NCI-H146 treated with DMSO at 0.1 percent for 48 hours (cell line): ENCODE measurements around the gene CYP26B1.

ENCODE experiments used
- DNase-seq: peaks from one replicate; lab custom pipeline; 2025; ENCODE audit not compliant: unreplicated experiment; lab: John Stamatoyannopoulos, UW

The CYP26B1 gene

DNA sequence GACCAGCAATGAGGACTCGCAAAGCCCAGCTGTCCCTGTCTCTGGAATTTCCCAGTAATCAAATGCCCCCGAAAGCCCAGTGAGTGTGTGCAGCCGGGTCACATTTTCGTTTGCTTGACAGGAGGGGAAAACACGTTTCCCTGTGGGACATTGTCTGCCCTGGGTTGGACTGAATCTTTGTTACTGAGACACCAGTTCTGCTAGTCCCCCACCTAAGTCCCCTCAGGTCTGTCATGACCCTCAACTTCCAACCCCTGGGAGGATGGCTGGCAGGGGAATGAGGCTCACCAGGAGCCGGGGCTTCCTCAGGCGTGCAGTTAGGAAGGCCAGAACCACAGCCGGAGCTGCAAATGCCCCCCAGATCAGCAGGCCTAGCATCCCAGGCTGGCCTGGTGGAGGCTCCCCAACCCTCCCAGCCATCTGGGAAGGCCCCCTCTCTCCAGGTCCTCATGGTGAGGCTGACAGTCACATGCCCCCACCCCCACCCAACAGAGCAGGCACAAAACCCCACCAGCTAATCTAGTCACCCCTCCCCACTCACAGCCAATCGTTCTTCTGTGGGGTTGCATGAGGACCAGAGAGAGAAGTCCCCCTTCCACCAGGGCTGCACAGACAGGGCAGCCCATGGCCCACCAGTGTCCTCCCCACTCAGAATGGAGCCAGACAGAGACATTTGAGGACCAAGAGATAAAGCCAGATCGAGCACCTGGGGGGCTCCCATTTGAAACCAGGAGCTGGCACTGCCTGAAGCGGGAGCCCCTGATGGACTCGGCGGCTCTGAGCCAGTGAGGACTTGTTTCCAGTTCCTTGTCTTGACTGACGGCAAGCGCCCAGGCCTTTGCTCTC lies 33.6 kb downstream of the CYP26B1 start:
- DNase-seq: no peak

DNA sequence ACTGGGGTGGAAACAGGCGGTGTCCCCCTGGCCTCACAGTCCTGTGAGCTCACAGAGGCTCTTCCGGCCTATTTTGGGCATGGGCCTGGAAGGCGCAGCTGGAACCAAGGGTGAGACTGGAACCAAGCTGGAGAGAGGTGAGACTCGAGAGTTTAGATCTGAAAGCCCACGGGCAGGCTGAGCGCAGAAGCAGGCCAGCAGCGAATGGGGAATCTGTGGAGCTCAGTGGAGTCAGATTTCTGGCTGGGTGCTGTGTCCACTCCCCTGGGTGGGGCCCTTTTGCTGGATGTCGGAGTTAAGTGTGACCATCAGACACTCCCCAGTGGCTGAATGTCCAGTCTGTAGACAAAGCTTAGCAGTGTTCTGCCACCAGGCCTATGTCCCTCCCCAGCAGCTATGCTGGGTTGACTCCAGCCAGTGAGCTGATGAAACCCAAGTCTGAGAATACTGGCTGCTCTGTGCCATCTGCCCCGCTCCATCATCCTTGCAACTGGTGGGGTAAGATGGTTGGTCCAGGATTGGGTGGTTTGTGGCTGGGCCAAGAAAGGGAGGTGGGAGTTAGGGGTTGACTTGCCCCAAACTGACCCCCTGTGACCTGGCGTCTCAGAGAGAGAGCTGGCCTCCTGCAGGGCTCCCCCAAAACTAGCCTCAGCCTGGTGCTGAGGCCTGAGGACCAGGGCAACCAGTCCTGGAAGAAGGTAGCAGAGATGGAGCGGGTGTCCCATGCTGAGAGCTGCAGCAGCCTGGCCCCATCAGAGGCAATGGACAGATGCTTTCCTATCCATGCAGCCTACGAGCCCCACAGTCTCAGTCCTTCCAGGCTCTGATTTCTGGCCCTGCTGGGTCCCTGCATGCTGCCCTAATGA lies 34.4 kb downstream of the CYP26B1 start:
- no peak for DNase-seq

DNA sequence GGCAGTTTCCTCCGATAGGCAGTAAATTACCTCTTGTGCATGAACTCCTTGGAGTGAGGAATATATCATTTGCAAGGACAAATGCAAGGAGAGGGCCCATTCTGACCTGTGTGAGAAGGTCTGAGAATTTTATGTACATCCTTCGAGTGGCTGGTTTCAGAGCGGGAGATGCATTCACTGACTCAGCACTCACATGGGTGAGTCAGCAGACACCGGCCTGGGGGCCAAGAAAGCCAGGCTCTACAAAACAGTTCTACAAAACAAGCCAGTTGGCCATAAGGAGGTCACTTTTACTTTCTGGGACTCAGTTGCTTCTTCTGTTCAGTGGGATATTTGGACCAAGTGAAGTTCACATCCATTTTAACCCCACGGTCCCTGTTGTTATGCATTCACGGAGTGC lies 35.3 kb downstream of the CYP26B1 start:
- no peak for DNase-seq

DNA sequence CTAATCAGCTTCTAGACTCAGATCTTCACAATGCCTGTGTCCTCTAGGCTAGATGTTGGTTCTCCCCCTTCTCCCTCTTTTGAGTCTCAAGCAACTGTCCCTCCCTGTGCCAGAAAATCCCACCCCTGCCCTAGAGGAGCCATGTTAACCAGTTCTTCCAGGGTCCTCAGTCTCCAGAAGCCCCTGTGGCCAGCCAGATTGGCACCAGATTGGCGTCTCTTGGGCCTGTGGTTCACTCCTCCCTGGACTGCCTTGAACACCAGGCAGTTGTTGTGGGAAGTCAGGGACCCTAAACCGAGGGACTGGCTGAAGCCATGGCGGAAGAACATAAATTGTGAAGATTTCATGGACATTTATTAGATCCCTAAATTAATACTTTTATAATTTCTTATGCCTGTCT lies 36.6 kb downstream of the CYP26B1 start:
- DNase-seq: no peak

DNA sequence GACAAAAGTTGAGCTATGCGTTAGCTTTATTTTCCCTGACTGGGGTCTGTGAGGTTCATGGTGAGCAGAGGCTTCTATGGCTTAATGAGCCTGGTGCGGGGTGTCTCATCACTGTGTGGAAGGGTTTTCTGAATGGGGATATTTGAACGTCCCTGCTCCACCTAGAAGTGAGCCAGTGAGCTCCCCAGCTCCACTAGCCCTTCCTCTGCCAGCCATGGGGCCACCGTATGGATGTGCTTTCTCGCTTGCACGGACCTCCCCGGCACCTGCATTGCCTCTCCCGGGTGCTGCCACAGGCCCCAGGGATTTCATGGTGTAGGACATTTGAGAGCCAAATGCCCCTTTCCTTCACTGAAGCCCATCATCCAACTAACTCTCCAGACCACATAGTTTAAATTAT lies 37.8 kb downstream of the CYP26B1 start:
- no peak for DNase-seq

DNA sequence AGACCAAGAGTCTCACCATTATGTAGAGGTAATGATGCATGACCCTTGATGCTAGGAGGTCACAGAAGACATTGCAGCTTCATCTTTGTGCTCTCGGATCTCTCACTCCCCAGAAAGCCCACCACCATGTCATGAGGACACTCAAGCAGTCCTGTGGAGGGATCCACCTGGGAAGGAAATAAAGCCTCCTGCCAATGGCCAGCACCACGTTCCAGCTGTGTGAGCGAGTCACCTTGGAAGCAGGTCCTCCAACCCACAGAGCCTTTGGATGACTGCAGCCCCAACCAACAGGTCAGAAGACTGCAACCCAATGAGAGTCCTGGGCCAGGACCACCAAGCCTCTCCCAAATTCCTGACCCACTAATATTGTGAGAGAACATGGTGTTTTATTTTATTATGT lies 38.4 kb downstream of the CYP26B1 start:
- no peak for DNase-seq

DNA sequence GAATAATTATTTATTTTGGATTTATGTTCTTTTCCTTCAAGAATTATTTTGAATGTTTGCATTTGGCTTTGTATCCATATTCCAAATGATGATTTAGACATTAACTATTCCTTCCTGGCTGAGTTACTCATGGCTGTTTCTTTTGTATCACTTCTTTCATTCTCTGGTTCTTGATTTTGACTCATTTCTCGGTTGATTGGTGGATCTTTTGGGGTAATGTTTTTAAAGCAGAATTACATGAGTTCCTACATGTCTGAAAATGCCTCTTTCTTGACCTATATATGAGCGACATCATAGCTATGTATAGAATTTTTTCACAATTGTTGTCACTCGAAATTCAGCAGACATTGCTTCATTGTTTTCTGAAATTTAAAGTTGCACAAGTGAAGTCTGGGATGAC lies 39.5 kb downstream of the CYP26B1 start:
- DNase-seq: no peak

DNA sequence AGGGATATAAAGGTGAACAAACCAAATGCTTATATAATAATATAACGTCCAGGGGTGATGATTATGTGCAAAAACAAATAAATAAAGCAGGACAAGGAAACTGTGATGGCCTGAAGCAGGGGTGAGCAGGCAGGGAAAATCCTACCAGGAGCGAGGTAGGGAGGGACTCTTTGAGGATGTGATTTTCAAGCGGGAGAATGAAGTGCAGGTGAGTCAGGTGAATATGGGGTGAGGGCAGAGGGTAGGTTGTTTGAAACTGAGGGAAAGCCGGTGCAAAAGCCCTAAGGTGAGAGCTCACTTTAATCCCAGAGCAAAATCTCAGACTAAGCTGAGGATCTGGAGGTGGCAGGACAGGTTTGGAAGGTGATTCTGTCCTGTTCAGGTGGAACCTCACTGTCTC lies 40.7 kb downstream of the CYP26B1 start:
- no peak for DNase-seq

DNA sequence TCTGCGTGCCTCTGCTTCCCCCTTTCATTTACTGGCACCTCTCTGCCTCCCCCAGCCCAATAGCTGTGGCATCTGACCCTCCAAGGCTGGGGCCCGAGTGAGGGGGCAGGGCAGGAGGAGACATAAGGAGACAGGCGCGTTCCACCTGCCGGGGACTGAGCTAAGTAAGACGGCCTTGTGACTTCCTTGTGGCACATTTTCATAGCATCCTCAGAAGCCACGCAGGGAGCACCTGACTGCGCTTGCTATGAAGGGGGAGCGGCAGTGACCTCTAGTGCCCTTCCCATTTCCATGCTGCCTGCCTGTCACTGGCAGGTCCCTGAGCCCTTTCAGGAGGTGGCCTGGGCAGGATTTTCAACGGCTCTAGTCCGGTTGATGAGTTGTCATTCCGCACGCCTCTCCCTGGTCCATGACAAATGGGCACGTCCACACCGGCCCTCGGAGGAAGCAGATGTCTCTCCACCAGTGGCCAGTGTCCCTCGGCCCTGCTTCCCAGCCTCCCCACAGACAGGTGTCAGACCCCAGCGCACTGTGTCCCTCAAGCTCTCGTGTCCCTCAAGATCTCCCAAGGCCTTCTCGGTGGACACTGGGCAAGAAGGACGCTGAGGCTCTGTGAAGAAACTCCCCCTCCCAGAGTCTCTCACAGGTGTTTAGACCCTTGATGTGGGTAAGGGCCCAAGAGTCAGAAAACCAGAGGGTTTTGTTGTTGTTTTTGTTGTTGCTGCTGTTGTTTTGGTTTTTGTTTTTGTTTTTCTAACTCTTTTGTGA lies 42.7 kb downstream of the CYP26B1 start:
- no peak for DNase-seq

DNA sequence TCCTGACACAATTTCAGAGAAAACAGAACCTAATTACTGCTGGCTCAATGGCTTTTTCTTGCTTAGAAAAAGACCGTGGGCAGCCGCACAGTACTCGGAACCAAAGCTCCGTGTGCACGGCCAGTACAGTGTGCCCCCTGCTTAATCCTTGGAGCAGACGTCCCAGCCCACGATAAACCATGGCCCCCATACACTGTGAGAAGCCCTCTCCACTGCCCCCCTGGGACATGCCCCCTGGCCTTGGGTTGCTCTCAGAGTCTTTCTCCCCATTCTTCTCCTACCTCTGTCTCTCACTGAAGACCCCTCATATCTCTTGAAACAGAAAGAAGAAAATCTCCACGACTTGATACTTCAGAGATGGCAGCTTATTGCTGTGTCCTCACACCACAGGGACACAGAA lies 44.0 kb downstream of the CYP26B1 start:
- DNase-seq: no peak

DNA sequence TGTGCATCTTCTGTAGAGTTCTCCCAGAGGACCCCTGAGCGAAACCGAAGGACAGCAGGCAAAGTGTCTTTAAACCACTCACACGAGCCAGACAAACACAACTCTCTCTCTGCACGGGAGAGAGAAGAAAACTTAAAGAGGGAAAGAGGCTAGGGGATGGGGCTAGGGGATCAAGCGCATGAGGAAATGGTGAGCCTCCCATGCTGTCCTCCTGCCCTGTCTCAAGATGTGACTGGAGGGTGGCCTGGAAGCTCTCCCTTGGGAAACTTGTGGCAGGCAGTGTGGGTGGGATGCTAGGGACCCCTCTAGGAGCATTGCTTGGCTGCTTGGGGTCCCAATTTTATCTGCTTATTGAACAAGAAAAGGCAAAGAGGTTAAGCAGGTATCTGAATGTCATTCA lies 44.5 kb downstream of the CYP26B1 start:
- DNase-seq: no peak

DNA sequence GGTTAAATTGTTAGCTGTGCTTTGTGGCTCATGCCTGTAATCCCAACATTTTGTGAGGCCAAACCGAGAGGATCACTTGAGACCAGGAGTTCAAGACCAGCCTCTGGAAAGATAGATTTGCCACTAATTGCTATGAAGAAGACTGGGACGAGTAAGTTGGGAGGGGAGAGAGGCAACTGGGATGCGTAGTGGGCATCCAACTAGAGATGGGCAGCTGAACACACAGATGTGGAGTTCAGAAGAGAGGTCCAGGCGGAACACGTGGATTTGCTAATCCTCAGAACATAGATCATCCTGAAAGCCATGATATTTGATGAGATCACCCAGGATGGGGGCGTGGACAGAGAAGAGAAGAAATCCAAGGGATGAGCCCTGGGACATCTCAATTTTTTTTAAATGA lies 48.7 kb downstream of the CYP26B1 start:
- DNase-seq: no peak

DNA sequence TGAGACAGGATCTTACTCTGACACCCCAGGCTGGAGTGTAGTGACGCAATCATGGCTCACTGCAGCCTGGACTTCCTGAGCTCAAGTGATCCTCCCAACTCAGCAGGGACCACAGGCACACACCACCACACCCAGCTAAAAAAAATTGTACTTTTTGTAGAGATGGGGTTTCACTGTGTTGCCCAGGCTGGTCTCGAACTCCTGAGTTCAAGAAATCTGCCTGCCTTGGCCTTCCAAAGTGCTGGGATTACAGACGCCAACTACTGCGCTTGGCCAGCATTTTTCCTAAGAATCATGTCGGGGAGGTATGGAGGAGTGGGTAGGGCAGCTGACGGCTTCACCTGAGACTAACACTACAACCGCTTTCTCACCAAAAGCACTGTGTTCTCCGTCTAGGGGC lies 50.4 kb downstream of the CYP26B1 start:
- no peak for DNase-seq

DNA sequence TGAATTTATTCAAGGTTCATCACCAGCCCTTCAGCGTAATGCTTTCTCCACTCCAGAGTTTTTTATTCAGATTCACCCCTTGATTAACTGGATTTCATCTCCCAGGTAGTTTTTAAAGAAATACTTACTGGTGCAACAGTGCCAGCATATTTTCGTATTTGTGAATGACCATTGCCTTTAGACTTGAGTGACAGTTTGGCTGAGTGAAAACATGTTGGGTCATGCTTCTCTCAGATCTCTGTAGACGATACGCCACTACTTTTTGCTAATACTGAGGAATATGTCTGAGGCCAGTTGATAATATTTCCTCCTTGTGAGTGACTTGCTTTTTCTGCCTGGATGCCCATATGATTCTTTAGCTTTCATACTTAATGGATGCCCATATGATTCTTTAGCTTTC lies 51.5 kb downstream of the CYP26B1 start:
- no peak for DNase-seq

DNA sequence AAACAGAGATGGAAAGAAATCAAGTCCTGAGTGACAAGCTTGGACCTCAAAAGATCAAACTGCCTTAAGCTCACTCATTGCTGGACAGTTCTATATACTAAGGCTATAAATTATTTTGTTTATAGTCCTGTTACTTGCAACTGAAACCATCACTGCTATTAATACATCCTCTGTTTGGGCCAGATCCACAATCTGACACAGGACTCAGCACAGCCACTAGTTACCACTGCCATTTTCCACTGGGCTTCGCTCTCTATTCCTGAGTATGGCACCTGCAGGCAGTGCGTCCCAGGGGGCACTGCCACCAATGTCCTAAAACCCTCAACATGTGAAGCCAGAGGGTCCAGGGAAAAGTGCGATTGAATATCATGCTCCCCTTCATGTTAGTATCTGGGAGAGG lies 52.3 kb downstream of the CYP26B1 start:
- DNase-seq: no peak

DNA sequence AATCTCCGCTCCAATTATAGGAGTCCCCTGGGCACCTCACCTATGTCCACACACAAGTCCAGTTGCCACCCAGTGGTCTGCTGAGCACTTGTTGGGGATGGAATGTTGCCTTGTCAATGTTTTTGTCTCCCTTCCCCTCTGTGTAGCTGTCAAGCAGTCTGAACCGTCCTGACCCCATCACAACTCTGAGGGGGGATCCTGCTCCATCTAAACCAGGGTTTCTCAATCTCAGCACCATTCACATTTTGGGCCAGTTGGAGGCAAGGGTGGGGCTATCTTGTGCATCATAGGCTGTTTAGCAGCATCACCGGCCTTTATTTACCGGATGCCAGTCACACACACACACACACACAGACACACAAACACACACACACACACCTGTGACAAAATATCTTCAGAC lies 53.0 kb downstream of the CYP26B1 start:
- no peak for DNase-seq

DNA sequence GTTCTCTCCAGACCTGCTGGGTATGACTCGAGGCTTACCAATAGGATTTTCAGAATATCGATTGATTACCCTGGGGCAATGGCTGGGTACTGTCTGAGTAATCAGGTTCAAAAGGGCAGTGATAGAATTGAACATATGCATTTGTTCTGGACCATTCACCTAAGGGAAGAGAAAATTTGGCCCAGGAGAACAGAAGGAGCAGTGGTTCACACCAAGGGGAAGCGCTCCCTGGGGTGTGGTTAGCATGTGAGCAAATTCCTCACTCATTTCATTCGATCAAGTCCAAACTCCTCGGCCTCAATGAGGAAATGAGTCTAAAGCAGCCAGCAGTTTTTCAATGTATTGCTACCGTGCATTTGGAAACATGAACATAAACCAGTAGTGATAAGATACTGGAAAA lies 55.6 kb downstream of the CYP26B1 start:
- DNase-seq: no peak

DNA sequence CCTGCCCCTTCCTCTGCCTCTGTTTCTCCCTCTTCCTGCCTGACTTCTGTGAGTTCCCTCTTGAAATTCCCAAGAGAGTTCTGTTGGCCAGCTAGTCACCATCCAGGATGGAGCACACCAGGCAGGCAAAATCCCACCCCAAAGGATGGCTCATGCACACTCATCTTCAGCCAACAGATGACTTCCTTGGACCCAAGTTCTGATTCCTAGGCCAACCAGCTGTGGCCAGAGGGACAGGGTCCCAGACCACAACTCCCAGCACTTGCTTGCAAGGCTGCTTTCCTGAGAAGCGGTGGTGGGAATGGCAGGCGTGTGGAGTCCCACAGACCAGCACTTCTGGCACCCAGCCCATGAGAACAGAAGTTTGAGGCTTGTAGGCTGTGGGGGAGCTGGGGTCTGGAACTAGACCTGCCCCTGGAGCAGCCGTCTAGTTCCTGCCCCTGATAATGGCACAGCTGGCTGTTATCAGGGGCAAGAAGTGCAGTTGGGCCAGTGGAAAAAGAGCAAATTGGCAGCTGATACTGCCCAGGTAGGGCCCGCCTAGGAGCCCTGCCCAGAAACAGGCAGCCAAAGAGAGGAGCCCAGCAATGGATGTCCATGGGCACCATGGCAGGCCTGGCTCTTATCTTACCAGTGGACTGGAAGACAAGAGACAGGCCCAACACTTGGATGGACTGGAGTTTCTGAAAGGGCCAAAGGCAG lies 56.7 kb downstream of the CYP26B1 start:
- no peak for DNase-seq

DNA sequence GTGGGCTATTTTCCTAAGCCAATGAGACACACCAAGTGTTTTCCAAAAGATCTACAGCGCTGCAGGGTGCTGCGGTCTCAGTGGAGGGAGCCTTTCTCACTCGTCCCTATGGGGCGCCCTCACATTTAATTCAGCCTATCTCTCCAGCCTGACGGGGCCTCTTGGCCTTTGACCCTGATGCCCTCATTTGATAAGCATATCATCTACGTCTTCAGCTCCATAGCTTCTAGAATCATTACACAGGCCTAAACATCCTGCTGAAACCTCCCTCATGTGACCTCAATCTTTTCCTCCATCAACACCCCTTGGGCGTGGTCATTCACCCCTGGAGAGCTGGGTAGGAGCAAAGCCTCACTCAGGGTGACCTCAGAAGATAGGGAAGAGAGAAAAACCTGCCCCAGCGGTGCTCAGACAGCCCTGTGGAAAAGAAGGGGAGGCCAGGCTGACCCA lies 57.4 kb downstream of the CYP26B1 start:
- DNase-seq: no peak

DNA sequence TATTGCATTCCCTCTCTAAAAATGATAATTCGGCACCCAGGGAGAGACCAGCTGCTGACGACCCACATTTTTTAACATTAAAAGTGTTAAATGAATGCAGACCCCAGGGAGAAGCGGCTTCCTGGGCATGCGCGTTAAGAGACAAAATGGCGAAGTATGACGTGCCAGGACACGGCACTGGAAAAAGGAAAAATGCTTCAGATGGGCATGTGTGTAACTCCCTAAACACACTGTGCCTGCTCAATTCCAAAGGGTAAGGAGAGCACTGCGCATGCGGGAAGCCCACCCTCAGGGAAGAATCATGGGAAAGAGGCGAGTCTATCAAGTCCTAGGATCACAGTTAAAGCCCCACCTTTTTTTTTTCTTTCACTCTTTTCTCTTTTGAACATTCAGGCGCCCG lies 58.1 kb downstream of the CYP26B1 start:
- no peak for DNase-seq

DNA sequence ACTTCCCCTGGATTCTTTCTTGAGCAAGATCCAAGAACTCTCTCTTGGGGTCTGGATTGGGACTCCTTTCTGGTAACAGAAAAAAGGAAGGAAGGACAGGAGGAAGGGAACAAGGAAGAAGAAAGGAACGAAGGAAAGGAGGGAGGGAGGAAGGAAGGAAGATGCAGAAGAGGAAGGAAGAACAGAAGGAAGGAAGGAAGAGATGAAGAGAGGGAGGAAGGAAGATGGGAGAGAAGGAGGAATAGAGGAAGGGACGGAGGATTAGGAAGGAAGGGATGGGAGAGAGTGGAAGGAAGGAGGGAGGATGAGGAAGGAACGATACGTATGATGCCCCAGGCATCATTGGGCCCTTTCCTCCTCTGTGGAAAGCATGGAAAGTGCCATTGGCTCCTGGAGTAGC lies 58.6 kb downstream of the CYP26B1 start:
- no peak for DNase-seq
